Suprapubic skin (tissue), 4 donors: ENCODE data around the gene CXCR6. TPM values are rescaled to one million over a fixed set of nuclear protein-coding genes. Genes with fewer than 3 reads are reported as not detected.

Experiments used
- DNase-seq, 2 donors: peaks; one replicate each; pipeline ENCODE4 v3.0.0-alpha.2; 2019; ENCODE audit warnings: low spot score in 2 of 2
- H3K27ac ChIP-seq: fragments of 200-600 bp; sonication (generic); one replicate; pipeline ENCODE4 v1.5.1; 2019
- H3K27me3 ChIP-seq: fragments of 200-600 bp; sonication (generic); one replicate; pipeline ENCODE4 v1.5.1; 2019
- H3K36me3 ChIP-seq: fragments of 200-600 bp; sonication (generic); one replicate; pipeline ENCODE4 v1.5.1; 2019
- H3K4me1 ChIP-seq: fragments of 200-600 bp; sonication (generic); one replicate; pipeline ENCODE4 v1.5.1; 2019
- H3K4me3 ChIP-seq: fragments of 200-600 bp; sonication (generic); one replicate; pipeline ENCODE4 v1.5.1; 2019; ENCODE audit warnings: mild to moderate bottlenecking
- H3K9me3 ChIP-seq: fragments of 200-600 bp; sonication (generic); one replicate; pipeline ENCODE4 v1.5.1; 2019
- CTCF ChIP-seq, 2 donors: fragments of 200-600 bp in 1 of 2; fragments of 450-650 bp in 1 of 2; sonication (generic) in 1 of 2; IDR thresholded peaks; one replicate each; pipeline ENCODE4 v1.5.1; 2016 to 2019; ENCODE audit warnings: antibody characterized with exemption in 2 of 2, mild to moderate bottlenecking in 1 of 2, moderate library complexity in 1 of 2
- EP300 ChIP-seq: sonication (generic); formaldehyde crosslinking; IDR thresholded peaks from one replicate; pipeline ENCODE4 v1.6.1; 2017; ENCODE audit warnings: antibody characterized with exemption
- POLR2A ChIP-seq, 2 donors: fragments of 450-650 bp; IDR thresholded peaks; one replicate each; pipeline ENCODE4 v1.6.1; 2017; ENCODE audit warnings: antibody characterized with exemption in 2 of 2, mild to moderate bottlenecking in 2 of 2, moderate library complexity in 2 of 2
- POLR2AphosphoS5 ChIP-seq, 3 donors: sonication (generic); formaldehyde crosslinking; IDR thresholded peaks; one replicate each; pipeline ENCODE4 v1.6.1; 2017; ENCODE audit warnings: antibody characterized with exemption in 3 of 3
- WGBS: methylation state at CpG from one replicate; pipeline ENCODE4 v1.1.5; 2018; 5-methylcytosine and 5-hydroxymethylcytosine counted together
- total RNA-seq, 4 donors: library from RNA; depleted of rRNA; stranded (reverse); fragments of >200 nt; gene quantifications; one replicate each; pipeline ENCODE4 v1.1.0, GENCODE V29; 2016

Gene CXCR6
- total RNA-seq, 4 donors from 2014 or later: 0.23 to 0.59 TPM; not detected in 2

- Histone ChIP-seq H3K9me3 (no peaks in the 10 kb centered on the region), H3K4me3 (no peak overlapping the region), H3K36me3 (peaks cover 95% of the 10 kb centered on the region), H3K27me3 (no peaks in the 10 kb centered on the region), H3K27ac (no peak overlapping the region), H3K4me1 (peaks cover 4% of the 10 kb centered on the region)
- WGBS: 88% methylated on average over 4 of the region's 4 CpGs
- DNase-seq: no peak
- TF ChIP-seq POLR2A (IDR thresholded peaks at IDR 0.05) (no peak), POLR2AphosphoS5 (IDR thresholded peaks at IDR 0.05) (no peak), EP300 (no peak), CTCF (IDR thresholded peaks at IDR 0.05) (no peak)
Observed at GRCh38 chr3:45965653-45966052, 22.4 kb downstream of the CXCR6 start.

- TF ChIP-seq CTCF (IDR thresholded peaks at IDR 0.05) (no peak), POLR2AphosphoS5 (IDR thresholded peaks at IDR 0.05) (no peak), POLR2A (IDR thresholded peaks at IDR 0.05) (no peak), EP300 (no peak)
- no peak overlapping the region for H3K27ac ChIP-seq
Observed at GRCh38 chr3:45966371-45966791, 23.1 kb downstream of the CXCR6 start.

GRCh38 chr3:45966950-45967640, 23.8 kb downstream of the CXCR6 start:
- WGBS: 86% methylated on average over 13 of the region's 16 CpGs
- Histone ChIP-seq H3K9me3 (no peaks in the 10 kb centered on the region), H3K27me3 (no peaks in the 10 kb centered on the region), H3K27ac (no peak overlapping the region), H3K4me3 (no peak overlapping the region), H3K4me1 (peaks cover 4% of the 10 kb centered on the region), H3K36me3 (peaks cover 81% of the 10 kb centered on the region)
- DNase-seq: no peak
- TF ChIP-seq EP300 (no peak), POLR2AphosphoS5 (IDR thresholded peaks at IDR 0.05) (no peak), CTCF (IDR thresholded peaks at IDR 0.05) (no peak)

More at GRCh38 chr3:45966371-45966791, 23.1 kb downstream of the CXCR6 start:
- DNase-seq: no peak
- 70% methylated on average over 6 of the region's 17 CpGs for WGBS
- H3K4me3 ChIP-seq: no peak overlapping the region
- no peaks in the 10 kb centered on the region for H3K9me3 ChIP-seq
- H3K4me1 ChIP-seq: peaks cover 4% of the 10 kb centered on the region
- H3K36me3 ChIP-seq: peaks cover 88% of the 10 kb centered on the region
- no peaks in the 10 kb centered on the region for H3K27me3 ChIP-seq

GRCh38 chr3:45967724-45968123, 24.5 kb downstream of the CXCR6 start:
- no peak for TF ChIP-seq EP300
- no peak for TF ChIP-seq POLR2A (IDR thresholded peaks at IDR 0.05)
- TF ChIP-seq POLR2AphosphoS5 (IDR thresholded peaks at IDR 0.05): no peak
- TF ChIP-seq CTCF (IDR thresholded peaks at IDR 0.05): no peak
- peaks cover 4% of the 10 kb centered on the region for H3K4me1 ChIP-seq
- no peak for DNase-seq
- no peaks in the 10 kb centered on the region for H3K9me3 ChIP-seq
- peaks cover 75% of the 10 kb centered on the region for H3K36me3 ChIP-seq
- no peak overlapping the region for H3K4me3 ChIP-seq
- no peaks in the 10 kb centered on the region for H3K27me3 ChIP-seq
- 73% methylated on average over 8 of the region's 8 CpGs for WGBS
- no peak overlapping the region for H3K27ac ChIP-seq

GRCh38 chr3:45968149-45968548, 24.9 kb downstream of the CXCR6 start:
- H3K27me3 ChIP-seq: no peaks in the 10 kb centered on the region
- no peaks in the 10 kb centered on the region for H3K9me3 ChIP-seq
- DNase-seq: no peak
- peaks cover 74% of the 10 kb centered on the region for H3K36me3 ChIP-seq
- H3K27ac ChIP-seq: no peak overlapping the region
- H3K4me3 ChIP-seq: no peak overlapping the region
- WGBS: 79% methylated on average over 7 of the region's 9 CpGs
- TF ChIP-seq CTCF (IDR thresholded peaks at IDR 0.05): no peak
- TF ChIP-seq POLR2A (IDR thresholded peaks at IDR 0.05): no peak
- TF ChIP-seq POLR2AphosphoS5 (IDR thresholded peaks at IDR 0.05): no peak
- TF ChIP-seq EP300: no peak
- H3K4me1 ChIP-seq: peaks cover 4% of the 10 kb centered on the region
